Prostate gland (tissue), 2 donors: Measurements from ENCODE around the gene ZNF277.

Experiments used
- POLR2A ChIP-seq: fragments of 450-650 bp; IDR thresholded peaks from one replicate; pipeline ENCODE4 v1.6.1; 2016; ENCODE audit warnings: antibody characterized with exemption, mild to moderate bottlenecking
- POLR2AphosphoS5 ChIP-seq: sonication (generic); formaldehyde crosslinking; IDR thresholded peaks from one replicate; pipeline ENCODE4 v1.6.1; 2017; ENCODE audit warnings: antibody characterized with exemption
- TF ChIP-seq, protein P1 (sequence below), 4 experiments: fragments of 200-600 bp in 2 of 4; fragments of 450-650 bp in 2 of 4; sonication (generic) in 2 of 4; IDR thresholded peaks; 1 replicate in 3 of 4; 2 replicates in 1 of 4; pipeline ENCODE4 v1.5.1; 2016 to 2019; ENCODE audit warnings: antibody characterized with exemption in 4 of 4, mild to moderate bottlenecking in 2 of 4, moderate library complexity in 2 of 4

DNA sequence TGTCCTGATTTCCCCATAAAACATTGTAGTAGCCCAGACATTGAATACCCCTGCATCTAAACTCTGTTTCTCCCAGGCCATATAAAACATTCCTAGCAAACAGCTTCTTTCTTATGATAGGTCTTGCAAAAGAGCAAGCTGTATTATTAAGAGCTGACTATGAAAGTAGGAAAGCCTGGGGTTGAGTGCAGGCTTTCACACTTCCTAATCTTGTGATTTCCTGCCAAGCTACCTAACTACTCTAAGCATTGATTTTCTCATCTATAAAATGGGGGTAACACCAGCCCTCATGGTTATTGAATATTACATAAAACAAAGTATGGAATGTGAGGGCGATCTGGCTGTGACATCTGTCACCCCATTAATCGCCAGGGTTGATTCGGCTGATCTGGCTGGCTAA is 81.8 kb downstream of the ZNF277 start:
- TF ChIP-seq POLR2AphosphoS5 = no peak
- TF ChIP-seq, protein P1, sequence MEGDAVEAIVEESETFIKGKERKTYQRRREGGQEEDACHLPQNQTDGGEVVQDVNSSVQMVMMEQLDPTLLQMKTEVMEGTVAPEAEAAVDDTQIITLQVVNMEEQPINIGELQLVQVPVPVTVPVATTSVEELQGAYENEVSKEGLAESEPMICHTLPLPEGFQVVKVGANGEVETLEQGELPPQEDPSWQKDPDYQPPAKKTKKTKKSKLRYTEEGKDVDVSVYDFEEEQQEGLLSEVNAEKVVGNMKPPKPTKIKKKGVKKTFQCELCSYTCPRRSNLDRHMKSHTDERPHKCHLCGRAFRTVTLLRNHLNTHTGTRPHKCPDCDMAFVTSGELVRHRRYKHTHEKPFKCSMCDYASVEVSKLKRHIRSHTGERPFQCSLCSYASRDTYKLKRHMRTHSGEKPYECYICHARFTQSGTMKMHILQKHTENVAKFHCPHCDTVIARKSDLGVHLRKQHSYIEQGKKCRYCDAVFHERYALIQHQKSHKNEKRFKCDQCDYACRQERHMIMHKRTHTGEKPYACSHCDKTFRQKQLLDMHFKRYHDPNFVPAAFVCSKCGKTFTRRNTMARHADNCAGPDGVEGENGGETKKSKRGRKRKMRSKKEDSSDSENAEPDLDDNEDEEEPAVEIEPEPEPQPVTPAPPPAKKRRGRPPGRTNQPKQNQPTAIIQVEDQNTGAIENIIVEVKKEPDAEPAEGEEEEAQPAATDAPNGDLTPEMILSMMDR (IDR thresholded peaks at IDR 0.05) = no peak
- no peak for TF ChIP-seq POLR2A
